Measurements from ENCODE around the gene COX15. TPM values are rescaled to one million over a fixed set of nuclear protein-coding genes. Genes with fewer than 3 reads are reported as not detected.
A peak's percentile ranks its signal among the peaks of the same experiment; 100 is the strongest.
"Not testable (repeated sequence)": the region's sequence is repeated elsewhere in the genome, so short reads cannot be mapped to it uniquely, and the experiment has no call there.

COX15 gene
- total and polyA plus RNA-seq, 2 donors: 17.5 to 23.7 TPM

DNA sequence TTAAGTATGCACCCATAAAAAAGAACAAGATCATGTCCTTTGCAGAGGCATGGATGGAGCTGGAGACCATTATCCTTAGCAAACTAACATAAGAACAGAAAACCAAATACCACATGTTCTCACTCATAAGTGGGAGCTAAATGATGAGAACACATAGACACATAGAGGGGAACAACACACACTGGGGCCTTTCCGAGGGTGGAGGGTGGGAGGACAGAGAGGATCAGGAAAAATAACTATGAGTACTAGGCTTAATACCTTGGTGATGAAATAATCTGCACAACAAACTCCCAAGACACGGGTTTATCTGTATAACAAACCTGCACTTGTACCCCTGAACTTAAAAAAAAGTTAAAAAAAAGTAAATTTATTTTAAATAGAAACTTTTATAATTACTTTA is 14.2 kb upstream of the COX15 start:
- H3K27me3 ChIP-seq (ENCODE audit: control insufficient read depth in 2 of 2, insufficient read depth in 1 of 2, low read length in 1 of 2); H3K9me3 ChIP-seq (ENCODE audit: control insufficient read depth in 2 of 2, insufficient read depth in 1 of 2, low read length in 1 of 2); DNase-seq (ENCODE audit: low read depth in 6 of 9, low spot score in 9 of 9); H3K4me1 ChIP-seq (ENCODE audit: control insufficient read depth in 2 of 2, insufficient read depth in 2 of 2, low read length in 2 of 2); H3K4me3 ChIP-seq (ENCODE audit: low read length in 2 of 2); H3K27ac ChIP-seq (ENCODE audit: low read depth in 1 of 2, low read length in 1 of 2): not testable (repeated sequence)
- H3K36me3 ChIP-seq (ENCODE audit: control insufficient read depth in 2 of 2, insufficient read depth in 2 of 2, low read length in 1 of 2): peaks cover 36 to 77% of the 10 kb centered on the region in 2 donors
- WGBS: 97% methylated on average over 2 of the region's 2 CpGs

- peaks cover 0 to 1% of the 10 kb centered on the region in 2 donors for H3K9me3 ChIP-seq (ENCODE audit: control insufficient read depth in 2 of 2, insufficient read depth in 1 of 2, low read length in 1 of 2)
- no peaks in the 10 kb centered on the region for H3K27me3 ChIP-seq (ENCODE audit: control insufficient read depth in 2 of 2, insufficient read depth in 1 of 2, low read length in 1 of 2)
- peaks cover 38 to 81% of the 10 kb centered on the region in 2 donors for H3K36me3 ChIP-seq (ENCODE audit: control insufficient read depth in 2 of 2, insufficient read depth in 2 of 2, low read length in 1 of 2)
- no peak for DNase-seq (ENCODE audit: low read depth in 6 of 9, low spot score in 9 of 9)
- no peak overlapping the region for H3K4me3 ChIP-seq (ENCODE audit: low read length in 2 of 2)
- WGBS: 96% methylated on average over 3 of the region's 3 CpGs
- H3K4me1 ChIP-seq (ENCODE audit: control insufficient read depth in 2 of 2, insufficient read depth in 2 of 2, low read length in 2 of 2): no peaks in the 10 kb centered on the region
- H3K27ac ChIP-seq (ENCODE audit: low read depth in 1 of 2, low read length in 1 of 2): no peak overlapping the region
These were observed 11.9 kb upstream of the COX15 start for GRCh38 chr10:99743841-99744240.

DNA sequence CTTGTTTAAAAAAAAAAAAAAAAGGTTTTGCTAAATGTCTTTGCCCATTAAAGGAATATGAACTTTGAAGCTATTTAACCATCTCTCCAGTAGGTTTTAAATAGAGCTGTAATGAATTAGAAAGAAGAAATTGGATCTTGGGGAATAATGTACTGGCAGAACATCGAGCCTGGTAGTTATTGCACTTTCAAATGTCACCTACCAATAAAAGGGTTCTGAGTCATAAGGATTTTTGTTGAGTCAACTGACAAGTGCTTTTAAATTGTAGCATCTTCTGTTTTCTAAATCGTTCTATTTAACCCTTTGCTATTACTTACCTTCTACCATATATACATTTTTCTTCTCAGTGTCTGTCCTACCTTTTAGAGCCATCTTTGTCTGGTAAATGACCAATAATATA is 10.8 kb upstream of the COX15 start:
- no peak for DNase-seq (ENCODE audit: low read depth in 6 of 9, low spot score in 9 of 9)
- Histone ChIP-seq H3K9me3 (ENCODE audit: control insufficient read depth in 2 of 2, insufficient read depth in 1 of 2, low read length in 1 of 2) (peaks cover 0 to 1% of the 10 kb centered on the region in 2 donors), H3K36me3 (ENCODE audit: control insufficient read depth in 2 of 2, insufficient read depth in 2 of 2, low read length in 1 of 2) (peaks cover 37 to 77% of the 10 kb centered on the region in 2 donors), H3K27ac (ENCODE audit: low read depth in 1 of 2, low read length in 1 of 2) (no peak overlapping the region), H3K4me3 (ENCODE audit: low read length in 2 of 2) (no peak overlapping the region), H3K27me3 (ENCODE audit: control insufficient read depth in 2 of 2, insufficient read depth in 1 of 2, low read length in 1 of 2) (no peaks in the 10 kb centered on the region), H3K4me1 (ENCODE audit: control insufficient read depth in 2 of 2, insufficient read depth in 2 of 2, low read length in 2 of 2) (no peaks in the 10 kb centered on the region)
- 96% methylated on average over 2 of the region's 2 CpGs for WGBS

DNA sequence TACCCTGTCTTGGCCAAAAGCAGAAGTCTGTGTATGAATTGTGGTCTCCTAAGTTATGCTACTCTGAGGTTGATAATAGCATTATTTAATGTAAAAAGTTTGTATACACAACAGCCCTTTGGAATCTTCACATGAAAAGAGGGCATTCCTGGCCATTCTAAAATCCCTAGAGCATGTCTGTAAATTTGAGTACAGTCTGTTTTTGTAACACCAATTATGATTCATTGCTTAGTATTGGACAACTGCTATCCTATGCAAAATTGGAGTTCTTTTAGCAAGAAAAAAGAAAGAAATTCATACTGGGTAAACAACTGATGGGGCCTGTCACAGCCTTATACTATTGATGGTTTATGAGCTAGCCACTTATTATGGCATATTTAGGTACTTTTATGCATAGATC is 10.3 kb upstream of the COX15 start:
- Histone ChIP-seq H3K4me3 (ENCODE audit: low read length in 2 of 2) (no peak overlapping the region), H3K27ac (ENCODE audit: low read depth in 1 of 2, low read length in 1 of 2) (no peak overlapping the region), H3K9me3 (ENCODE audit: control insufficient read depth in 2 of 2, insufficient read depth in 1 of 2, low read length in 1 of 2) (peaks cover 0 to 1% of the 10 kb centered on the region in 2 donors), H3K4me1 (ENCODE audit: control insufficient read depth in 2 of 2, insufficient read depth in 2 of 2, low read length in 2 of 2) (no peaks in the 10 kb centered on the region), H3K36me3 (ENCODE audit: control insufficient read depth in 2 of 2, insufficient read depth in 2 of 2, low read length in 1 of 2) (peaks cover 37 to 77% of the 10 kb centered on the region in 2 donors), H3K27me3 (ENCODE audit: control insufficient read depth in 2 of 2, insufficient read depth in 1 of 2, low read length in 1 of 2) (no peaks in the 10 kb centered on the region)
- no peak for DNase-seq (ENCODE audit: low read depth in 6 of 9, low spot score in 9 of 9)

DNA sequence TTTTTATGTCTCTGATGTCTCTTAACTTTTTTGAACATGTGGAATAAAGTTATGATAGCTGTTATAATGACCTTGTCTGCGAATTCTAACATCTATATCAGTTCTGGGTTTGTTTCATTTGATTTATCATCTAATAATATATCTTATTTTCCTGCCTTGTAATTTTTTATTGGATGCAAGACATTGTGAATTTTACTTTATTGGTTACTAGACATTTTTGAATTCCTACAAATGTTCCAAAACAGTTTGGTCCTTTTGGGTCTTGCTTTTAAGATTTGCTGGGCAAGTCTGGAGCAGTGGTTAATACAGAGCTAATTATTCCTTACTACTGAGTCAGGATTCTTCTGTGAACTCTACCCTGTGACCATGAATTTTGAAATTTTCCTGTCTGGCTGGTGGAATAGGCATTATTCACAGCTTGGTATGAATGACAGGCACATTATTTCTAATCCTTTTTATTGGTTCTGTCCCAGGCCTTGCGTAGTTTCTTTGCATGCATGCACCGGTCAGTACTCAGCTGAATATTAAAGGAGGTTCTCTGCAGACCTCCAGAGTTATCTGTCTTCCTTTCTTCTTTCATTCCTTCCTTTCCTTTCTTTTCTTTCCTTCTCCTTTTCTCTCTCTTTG is 9.1 kb upstream of the COX15 start:
- 99% methylated on average over 3 of the region's 3 CpGs for WGBS

DNA sequence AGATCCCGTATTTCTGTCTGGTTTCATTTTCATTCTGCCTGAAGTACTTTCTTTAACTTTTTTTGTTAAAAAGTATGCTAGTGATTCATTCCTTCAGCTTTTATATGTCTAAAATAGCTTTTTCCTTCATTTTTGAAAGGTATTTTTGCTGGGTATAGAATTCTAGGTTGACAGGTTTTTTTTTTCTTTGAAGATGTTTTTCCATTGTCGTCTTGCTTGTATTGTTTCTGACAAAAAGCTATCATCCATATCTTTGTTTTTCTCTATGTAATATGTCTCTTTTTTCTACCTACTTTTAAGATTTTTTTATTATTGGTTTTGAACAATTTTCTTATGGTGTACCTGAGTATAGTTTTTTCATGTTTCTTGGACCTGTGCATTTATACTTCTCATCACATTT is 8.3 kb upstream of the COX15 start:
- H3K9me3 ChIP-seq (ENCODE audit: control insufficient read depth in 2 of 2, insufficient read depth in 1 of 2, low read length in 1 of 2): peaks cover 0 to 1% of the 10 kb centered on the region in 2 donors
- H3K36me3 ChIP-seq (ENCODE audit: control insufficient read depth in 2 of 2, insufficient read depth in 2 of 2, low read length in 1 of 2): peaks cover 31 to 75% of the 10 kb centered on the region in 2 donors
- no peaks in the 10 kb centered on the region for H3K27me3 ChIP-seq (ENCODE audit: control insufficient read depth in 2 of 2, insufficient read depth in 1 of 2, low read length in 1 of 2)
- no peak overlapping the region for H3K4me3 ChIP-seq (ENCODE audit: low read length in 2 of 2)
- no peak overlapping the region for H3K27ac ChIP-seq (ENCODE audit: low read depth in 1 of 2, low read length in 1 of 2)
- 96% methylated on average over 2 of the region's 2 CpGs for WGBS
- H3K4me1 ChIP-seq (ENCODE audit: control insufficient read depth in 2 of 2, insufficient read depth in 2 of 2, low read length in 2 of 2): no peaks in the 10 kb centered on the region
- DNase-seq (ENCODE audit: low read depth in 6 of 9, low spot score in 9 of 9): peak in 1 of 9 donors; percentile 14

More for the DNA sequence above, 9.1 kb upstream of the COX15 start:
- Histone ChIP-seq H3K4me1 (ENCODE audit: control insufficient read depth in 2 of 2, insufficient read depth in 2 of 2, low read length in 2 of 2) (no peaks in the 10 kb centered on the region), H3K36me3 (ENCODE audit: control insufficient read depth in 2 of 2, insufficient read depth in 2 of 2, low read length in 1 of 2) (peaks cover 35 to 80% of the 10 kb centered on the region in 2 donors), H3K27ac (ENCODE audit: low read depth in 1 of 2, low read length in 1 of 2) (no peak overlapping the region), H3K27me3 (ENCODE audit: control insufficient read depth in 2 of 2, insufficient read depth in 1 of 2, low read length in 1 of 2) (no peaks in the 10 kb centered on the region), H3K9me3 (ENCODE audit: control insufficient read depth in 2 of 2, insufficient read depth in 1 of 2, low read length in 1 of 2) (peaks cover 0 to 1% of the 10 kb centered on the region in 2 donors), H3K4me3 (ENCODE audit: low read length in 2 of 2) (no peak overlapping the region)
- DNase-seq (ENCODE audit: low read depth in 6 of 9, low spot score in 9 of 9): no peak

GRCh38 chr10:99734111-99734510 is 2.2 kb upstream of the COX15 start:
- H3K9me3 ChIP-seq (ENCODE audit: control insufficient read depth in 2 of 2, insufficient read depth in 1 of 2, low read length in 1 of 2); H3K27me3 ChIP-seq (ENCODE audit: control insufficient read depth in 2 of 2, insufficient read depth in 1 of 2, low read length in 1 of 2); DNase-seq (ENCODE audit: low read depth in 6 of 9, low spot score in 9 of 9); H3K4me3 ChIP-seq (ENCODE audit: low read length in 2 of 2); H3K27ac ChIP-seq (ENCODE audit: low read depth in 1 of 2, low read length in 1 of 2): not testable (repeated sequence)
- Histone ChIP-seq H3K4me1 (ENCODE audit: control insufficient read depth in 2 of 2, insufficient read depth in 2 of 2, low read length in 2 of 2) (peaks cover 11 to 13% of the 10 kb centered on the region in 2 donors), H3K36me3 (ENCODE audit: control insufficient read depth in 2 of 2, insufficient read depth in 2 of 2, low read length in 1 of 2) (peaks cover 9 to 28% of the 10 kb centered on the region in 2 donors)
- WGBS: 96% methylated on average over 10 of the region's 10 CpGs

- H3K27me3 ChIP-seq (ENCODE audit: control insufficient read depth in 2 of 2, insufficient read depth in 1 of 2, low read length in 1 of 2): no peaks in the 10 kb centered on the region
- 92% methylated on average over 8 of the region's 8 CpGs for WGBS
- no peak overlapping the region for H3K27ac ChIP-seq (ENCODE audit: low read depth in 1 of 2, low read length in 1 of 2)
- peak in 1 of 9 donors; percentile 1 for DNase-seq (ENCODE audit: low read depth in 6 of 9, low spot score in 9 of 9)
- peaks cover 11 to 13% of the 10 kb centered on the region in 2 donors for H3K4me1 ChIP-seq (ENCODE audit: control insufficient read depth in 2 of 2, insufficient read depth in 2 of 2, low read length in 2 of 2)
- no peak overlapping the region for H3K4me3 ChIP-seq (ENCODE audit: low read length in 2 of 2)
- H3K9me3 ChIP-seq (ENCODE audit: control insufficient read depth in 2 of 2, insufficient read depth in 1 of 2, low read length in 1 of 2): no peaks in the 10 kb centered on the region
- peaks cover 9 to 24% of the 10 kb centered on the region in 2 donors for H3K36me3 ChIP-seq (ENCODE audit: control insufficient read depth in 2 of 2, insufficient read depth in 2 of 2, low read length in 1 of 2)
These were observed 1.4 kb upstream of the COX15 start for GRCh38 chr10:99733366-99733765.

DNA sequence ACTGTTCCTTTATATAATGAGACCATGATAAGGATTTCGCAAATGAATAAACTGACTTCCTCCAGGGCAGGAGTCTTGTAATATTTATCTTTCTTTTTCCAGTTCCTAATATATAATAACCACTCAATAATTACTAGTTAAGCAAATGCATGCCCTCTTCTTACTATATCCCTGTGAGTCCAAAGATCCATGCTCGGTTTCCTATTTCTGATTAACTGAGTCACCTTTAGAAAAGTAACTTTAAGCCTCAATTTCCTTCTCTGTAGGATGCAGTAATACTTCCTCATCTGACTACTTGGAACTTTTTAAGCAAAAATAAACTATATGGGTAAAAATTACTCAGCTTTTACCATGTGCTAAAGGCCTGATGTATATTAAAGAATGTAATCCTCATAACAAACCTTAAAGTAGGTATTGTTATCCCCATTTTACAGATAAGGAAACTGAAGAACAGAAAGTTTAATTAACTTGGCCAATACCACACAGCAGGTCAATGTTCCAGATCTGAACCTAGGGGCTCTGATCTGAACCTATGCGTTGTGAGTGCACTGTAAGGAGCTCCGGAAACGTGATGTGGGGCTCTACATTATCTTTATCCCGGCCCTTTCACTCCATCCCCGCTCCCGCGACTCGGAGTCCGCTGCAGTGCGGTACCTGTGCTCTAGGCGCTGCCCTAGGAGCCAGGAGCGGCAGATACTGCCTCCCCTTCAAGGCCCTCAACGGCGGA is 458 bp downstream of the COX15 start:
- H3K4me1 ChIP-seq (ENCODE audit: control insufficient read depth in 2 of 2, insufficient read depth in 2 of 2, low read length in 2 of 2): peaks cover 11 to 13% of the 10 kb centered on the region in 2 donors
- whole genome bisulfite sequencing: 7% methylated on average over 16 of the region's 16 CpGs

More for the DNA sequence above, 458 bp downstream of the COX15 start:
- no peak for DNase-seq (ENCODE audit: low read depth in 6 of 9, low spot score in 9 of 9)
- H3K27me3 ChIP-seq (ENCODE audit: control insufficient read depth in 2 of 2, insufficient read depth in 1 of 2, low read length in 1 of 2): no peaks in the 10 kb centered on the region
- H3K4me3 ChIP-seq (ENCODE audit: low read length in 2 of 2): peak overlapping the region; percentile 66 to 82
- peaks cover 7 to 16% of the 10 kb centered on the region in 2 donors for H3K36me3 ChIP-seq (ENCODE audit: control insufficient read depth in 2 of 2, insufficient read depth in 2 of 2, low read length in 1 of 2)
- peak overlapping the region; percentile 91 to 97 for H3K27ac ChIP-seq (ENCODE audit: low read depth in 1 of 2, low read length in 1 of 2)
- no peaks in the 10 kb centered on the region for H3K9me3 ChIP-seq (ENCODE audit: control insufficient read depth in 2 of 2, insufficient read depth in 1 of 2, low read length in 1 of 2)

All from thymus (tissue), 11 donors.